NCI-H524 treated with DMSO at 0.1 percent for 48 hours (cell line): ENCODE results near the gene MIP.
"Not testable (repeated sequence)": the region's sequence is repeated elsewhere in the genome, so short reads cannot be mapped to it uniquely, and the experiment has no call there.

Source experiments
- DNase-seq: peaks from one replicate; lab custom pipeline; 2025; lab: John Stamatoyannopoulos, UW

The MIP gene

GRCh38 chr12:56454557-56454956 lies at the start of gene MIP:
Gene MIP, minus strand, starts transcription at chr12:56454657. Its CDS starts 44 bp downstream, at chr12:56454613.
- DNase-seq, result no peak

GRCh38 chr12:56499879-56500278 lies 45.4 kb upstream of the MIP start:
- not testable (repeated sequence) for DNase-seq

GRCh38 chr12:56499452-56499851 lies 45.0 kb upstream of the MIP start:
- DNase-seq, result not testable (repeated sequence)

GRCh38 chr12:56498126-56498902 lies 43.9 kb upstream of the MIP start:
- DNase-seq, result not testable (repeated sequence)

GRCh38 chr12:56496704-56497103 lies 42.2 kb upstream of the MIP start:
- not testable (repeated sequence) for DNase-seq

- not testable (repeated sequence) for DNase-seq
Measured at GRCh38 chr12:56494481-56494880, 40.0 kb upstream of the MIP start.

- DNase-seq, result not testable (repeated sequence)
Measured at GRCh38 chr12:56494106-56494415, 39.6 kb upstream of the MIP start.

GRCh38 chr12:56493409-56494105 lies 39.1 kb upstream of the MIP start:
- DNase-seq, result not testable (repeated sequence)

- no peak for DNase-seq
Measured at GRCh38 chr12:56490360-56490759, 35.9 kb upstream of the MIP start.

- no peak for DNase-seq
Measured at GRCh38 chr12:56488041-56488955, 33.8 kb upstream of the MIP start, which contains the start of gene GLS2. Gene GLS2, minus strand, starts transcription at chr12:56488161. Its CDS starts 43 bp downstream, at chr12:56488118.

- DNase-seq, result no peak
Measured at GRCh38 chr12:56487448-56488040, 33.1 kb upstream of the MIP start.

- no peak for DNase-seq
Measured at GRCh38 chr12:56486694-56487093, 32.2 kb upstream of the MIP start.

- DNase-seq, result no peak
Measured at GRCh38 chr12:56484566-56484965, 30.1 kb upstream of the MIP start.

- DNase-seq, result no peak
Measured at GRCh38 chr12:56479625-56480024, 25.2 kb upstream of the MIP start.

- DNase-seq, result no peak
Measured at GRCh38 chr12:56477521-56478225, 23.2 kb upstream of the MIP start.

- DNase-seq, result no peak
Measured at GRCh38 chr12:56476972-56477432, 22.5 kb upstream of the MIP start.

GRCh38 chr12:56476143-56476542 lies 21.7 kb upstream of the MIP start:
- no peak for DNase-seq

GRCh38 chr12:56474389-56474788 lies 19.9 kb upstream of the MIP start:
- DNase-seq, result no peak

GRCh38 chr12:56469007-56469930 lies 14.8 kb upstream of the MIP start:
- DNase-seq, result no peak
